Duodenal mucosa (tissue), 2 donors: Measurements from ENCODE around the gene TEF.

Source experiments
- H3K27ac ChIP-seq: one replicate; pipeline ENCODE4 v1.7.0; 2013; ENCODE audit warnings: low read depth, low read length
- H3K27me3 ChIP-seq, 2 donors: one replicate each; pipeline ENCODE4 v1.7.0; 2013; ENCODE audit warnings: low read length in 2 of 2, control low read depth in 1 of 2; ENCODE audit not compliant: insufficient read depth in 2 of 2, control insufficient read depth in 1 of 2
- H3K36me3 ChIP-seq, 2 donors: one replicate each; pipeline ENCODE4 v1.7.0; 2013; ENCODE audit warnings: low read length in 2 of 2, control low read depth in 1 of 2; ENCODE audit not compliant: insufficient read depth in 2 of 2, control insufficient read depth in 1 of 2
- H3K4me1 ChIP-seq, 2 donors: one replicate each; pipeline ENCODE4 v1.7.0; 2013; ENCODE audit warnings: low read length in 2 of 2, control low read depth in 1 of 2; ENCODE audit not compliant: insufficient read depth in 2 of 2, control insufficient read depth in 1 of 2
- H3K4me3 ChIP-seq, 2 donors: one replicate each; pipeline ENCODE4 v1.7.0; 2013; ENCODE audit warnings: low read length in 2 of 2, low read depth in 1 of 2
- H3K9ac ChIP-seq, 2 donors: one replicate each; pipeline ENCODE4 v1.7.0; 2013; ENCODE audit warnings: low read length in 2 of 2, low read depth in 1 of 2
- H3K9me3 ChIP-seq, 2 donors: one replicate each; pipeline ENCODE4 v1.7.0; 2013; ENCODE audit warnings: low read length in 2 of 2, control low read depth in 1 of 2; ENCODE audit not compliant: control insufficient read depth in 1 of 2

TEF gene

GRCh38 chr22:41341990-41342389 is 39.8 kb upstream of the TEF start:
- no peaks in the 10 kb centered on the region for H3K9me3 ChIP-seq

GRCh38 chr22:41343300-41343699 is 38.4 kb upstream of the TEF start:
- H3K4me1 ChIP-seq = peaks cover 8 to 12% of the 10 kb centered on the region in 2 donors
- H3K27ac ChIP-seq = no peak overlapping the region
- H3K9me3 ChIP-seq = no peaks in the 10 kb centered on the region
- H3K36me3 ChIP-seq = peaks cover 35 to 81% of the 10 kb centered on the region in 2 donors
- no peak overlapping the region for H3K4me3 ChIP-seq
- no peak overlapping the region for H3K9ac ChIP-seq
- no peaks in the 10 kb centered on the region for H3K27me3 ChIP-seq

More at GRCh38 chr22:41341990-41342389, 39.8 kb upstream of the TEF start:
- Histone ChIP-seq H3K4me1 (peaks cover 8 to 12% of the 10 kb centered on the region in 2 donors), H3K27me3 (no peaks in the 10 kb centered on the region), H3K27ac (no peak overlapping the region), H3K4me3 (no peak overlapping the region), H3K9ac (no peak overlapping the region), H3K36me3 (peaks cover 22 to 70% of the 10 kb centered on the region in 2 donors)

- Histone ChIP-seq H3K36me3 (peaks cover 39 to 81% of the 10 kb centered on the region in 2 donors), H3K9ac (no peak overlapping the region)
These were observed 38.0 kb upstream of the TEF start for GRCh38 chr22:41343717-41344116.

GRCh38 chr22:41344189-41344788 is 37.5 kb upstream of the TEF start:
- no peaks in the 10 kb centered on the region for H3K9me3 ChIP-seq
- peaks cover 8 to 12% of the 10 kb centered on the region in 2 donors for H3K4me1 ChIP-seq
- H3K4me3 ChIP-seq = no peak overlapping the region
- peaks cover 45 to 81% of the 10 kb centered on the region in 2 donors for H3K36me3 ChIP-seq
- H3K27me3 ChIP-seq = no peaks in the 10 kb centered on the region
- H3K27ac ChIP-seq = no peak overlapping the region
- no peak overlapping the region for H3K9ac ChIP-seq

More at GRCh38 chr22:41343717-41344116, 38.0 kb upstream of the TEF start:
- H3K27me3 ChIP-seq = no peaks in the 10 kb centered on the region
- H3K9me3 ChIP-seq = no peaks in the 10 kb centered on the region
- no peak overlapping the region for H3K4me3 ChIP-seq
- no peak overlapping the region for H3K27ac ChIP-seq
- H3K4me1 ChIP-seq = peaks cover 8 to 12% of the 10 kb centered on the region in 2 donors

- Histone ChIP-seq H3K9ac (no peak overlapping the region), H3K4me3 (no peak overlapping the region), H3K27ac (no peak overlapping the region), H3K36me3 (peaks cover 54 to 82% of the 10 kb centered on the region in 2 donors), H3K4me1 (peaks cover 14 to 20% of the 10 kb centered on the region in 2 donors), H3K27me3 (no peaks in the 10 kb centered on the region), H3K9me3 (no peaks in the 10 kb centered on the region)
These were observed 35.9 kb upstream of the TEF start for GRCh38 chr22:41345807-41346335.

GRCh38 chr22:41347066-41347859 is 34.5 kb upstream of the TEF start:
- Histone ChIP-seq H3K9ac (no peak overlapping the region), H3K4me1 (peaks cover 14 to 20% of the 10 kb centered on the region in 2 donors), H3K9me3 (no peaks in the 10 kb centered on the region), H3K4me3 (no peak overlapping the region), H3K27ac (no peak overlapping the region), H3K36me3 (peaks cover 62 to 91% of the 10 kb centered on the region in 2 donors), H3K27me3 (no peaks in the 10 kb centered on the region)

GRCh38 chr22:41348964-41349484 is 32.7 kb upstream of the TEF start:
- Histone ChIP-seq H3K4me1 (peaks cover 12 to 15% of the 10 kb centered on the region in 2 donors), H3K36me3 (peaks cover 71 to 92% of the 10 kb centered on the region in 2 donors), H3K9ac (no peak overlapping the region), H3K27ac (no peak overlapping the region), H3K9me3 (no peaks in the 10 kb centered on the region), H3K27me3 (no peaks in the 10 kb centered on the region), H3K4me3 (no peak overlapping the region)

GRCh38 chr22:41350087-41350486 is 31.7 kb upstream of the TEF start:
- Histone ChIP-seq H3K36me3 (peaks cover 78 to 92% of the 10 kb centered on the region in 2 donors), H3K27me3 (no peaks in the 10 kb centered on the region), H3K4me1 (peaks cover 6 to 8% of the 10 kb centered on the region in 2 donors), H3K9me3 (no peaks in the 10 kb centered on the region), H3K9ac (no peak overlapping the region), H3K27ac (no peak overlapping the region), H3K4me3 (no peak overlapping the region)

- no peaks in the 10 kb centered on the region for H3K9me3 ChIP-seq
- no peak overlapping the region for H3K4me3 ChIP-seq
- no peaks in the 10 kb centered on the region for H3K27me3 ChIP-seq
- H3K36me3 ChIP-seq = peaks cover 79 to 92% of the 10 kb centered on the region in 2 donors
- no peak overlapping the region for H3K9ac ChIP-seq
- no peak overlapping the region for H3K27ac ChIP-seq
- H3K4me1 ChIP-seq = peaks cover 6 to 8% of the 10 kb centered on the region in 2 donors
These were observed 30.7 kb upstream of the TEF start for GRCh38 chr22:41351011-41351410.

GRCh38 chr22:41352058-41352457 is 29.7 kb upstream of the TEF start:
- no peaks in the 10 kb centered on the region for H3K27me3 ChIP-seq
- H3K4me1 ChIP-seq = peaks cover 6 to 8% of the 10 kb centered on the region in 2 donors
- no peak overlapping the region for H3K9ac ChIP-seq
- H3K27ac ChIP-seq = no peak overlapping the region
- H3K9me3 ChIP-seq = no peaks in the 10 kb centered on the region
- H3K36me3 ChIP-seq = peaks cover 72 to 92% of the 10 kb centered on the region in 2 donors
- H3K4me3 ChIP-seq = no peak overlapping the region
